Vagina (tissue), 2 donors: Measurements from ENCODE around the gene FBL. TPM values are rescaled to one million over a fixed set of nuclear protein-coding genes. Genes with fewer than 3 reads are reported as not detected.

Experiments
- DNase-seq, 2 donors: peaks; one replicate each; pipeline ENCODE4 v3.0.0-alpha.2; 2017; ENCODE audit errors: extremely low spot score in 2 of 2
- H3K27ac ChIP-seq: fragments of 200-600 bp; sonication (generic); one replicate; pipeline ENCODE4 v1.5.1; 2019
- H3K27me3 ChIP-seq: fragments of 200-600 bp; sonication (generic); one replicate; pipeline ENCODE4 v1.5.1; 2019
- H3K36me3 ChIP-seq, 2 donors: fragments of 200-600 bp; sonication (generic); one replicate each; pipeline ENCODE4 v1.5.1; 2017 to 2019
- H3K4me1 ChIP-seq: fragments of 200-600 bp; sonication (generic); one replicate; pipeline ENCODE4 v1.5.1; 2019
- H3K4me3 ChIP-seq, 2 donors: fragments of 200-600 bp; sonication (generic); 1 replicate in 1 of 2; 2 replicates in 1 of 2; pipeline ENCODE4 v1.5.1; 2016 to 2019
- H3K9me3 ChIP-seq: fragments of 200-600 bp; sonication (generic); one replicate; pipeline ENCODE4 v1.5.1; 2019
- POLR2A ChIP-seq, 2 donors: fragments of 450-650 bp; IDR thresholded peaks; one replicate each; pipeline ENCODE4 v1.6.1; 2017; ENCODE audit warnings: antibody characterized with exemption in 2 of 2, mild to moderate bottlenecking in 2 of 2, moderate library complexity in 2 of 2
- POLR2AphosphoS5 ChIP-seq, 2 donors: sonication (generic); formaldehyde crosslinking; IDR thresholded peaks; one replicate each; pipeline ENCODE4 v1.9.0; 2017; ENCODE audit warnings: antibody characterized with exemption in 2 of 2, mild to moderate bottlenecking in 2 of 2, low read depth in 1 of 2; ENCODE audit not compliant: insufficient read depth in 1 of 2
- intact Hi-C: fragments of 100-400 bp; cut with DNase I; formaldehyde crosslinking; loops from one replicate; pipeline ENCODE4 v1.15.1; 2023
- total RNA-seq: library from RNA; depleted of rRNA; stranded (reverse); fragments of >200 nt; gene quantifications from one replicate; pipeline ENCODE4 v1.2.3, GENCODE V29; 2016
- TF ChIP-seq, protein P1 (sequence below), 3 experiments: fragments of 450-650 bp in 2 of 3; fragments of 200-600 bp in 1 of 3; sonication (generic) in 1 of 3; IDR thresholded peaks; one replicate each; pipeline ENCODE4 v1.5.1; 2017 to 2019; ENCODE audit warnings: antibody characterized with exemption in 3 of 3, mild to moderate bottlenecking in 2 of 3, moderate library complexity in 2 of 3

The FBL gene
- total RNA-seq, 1 donor from 2014 or later, result 180 TPM

DNA sequence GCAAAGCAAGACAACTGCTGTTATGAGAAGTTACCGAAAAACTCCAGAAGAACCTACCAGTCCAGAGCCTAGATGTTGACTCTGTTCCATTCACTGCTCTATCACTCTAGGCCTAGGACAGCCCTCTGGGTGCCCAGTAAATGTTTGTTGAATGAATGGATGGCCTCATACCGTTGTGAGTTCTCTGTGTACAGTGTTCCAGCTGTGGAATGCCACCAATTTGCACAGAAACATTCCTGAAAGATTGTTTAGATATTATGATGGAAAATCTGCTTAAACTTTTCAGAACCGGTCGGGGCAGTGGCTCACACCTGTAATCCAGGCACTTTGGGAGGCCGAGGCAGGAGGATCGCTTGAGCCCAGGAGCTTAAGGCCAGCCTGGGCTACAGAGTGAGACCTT lies 1.3 kb upstream of the FBL start:
- no peak overlapping the region for H3K27ac ChIP-seq
- intact Hi-C loops, result loop anchor here (10.0 kb wide), 1 partner anchor 127 kb away; the partner anchor contains the start of gene PSMC4
- TF ChIP-seq, protein P1, sequence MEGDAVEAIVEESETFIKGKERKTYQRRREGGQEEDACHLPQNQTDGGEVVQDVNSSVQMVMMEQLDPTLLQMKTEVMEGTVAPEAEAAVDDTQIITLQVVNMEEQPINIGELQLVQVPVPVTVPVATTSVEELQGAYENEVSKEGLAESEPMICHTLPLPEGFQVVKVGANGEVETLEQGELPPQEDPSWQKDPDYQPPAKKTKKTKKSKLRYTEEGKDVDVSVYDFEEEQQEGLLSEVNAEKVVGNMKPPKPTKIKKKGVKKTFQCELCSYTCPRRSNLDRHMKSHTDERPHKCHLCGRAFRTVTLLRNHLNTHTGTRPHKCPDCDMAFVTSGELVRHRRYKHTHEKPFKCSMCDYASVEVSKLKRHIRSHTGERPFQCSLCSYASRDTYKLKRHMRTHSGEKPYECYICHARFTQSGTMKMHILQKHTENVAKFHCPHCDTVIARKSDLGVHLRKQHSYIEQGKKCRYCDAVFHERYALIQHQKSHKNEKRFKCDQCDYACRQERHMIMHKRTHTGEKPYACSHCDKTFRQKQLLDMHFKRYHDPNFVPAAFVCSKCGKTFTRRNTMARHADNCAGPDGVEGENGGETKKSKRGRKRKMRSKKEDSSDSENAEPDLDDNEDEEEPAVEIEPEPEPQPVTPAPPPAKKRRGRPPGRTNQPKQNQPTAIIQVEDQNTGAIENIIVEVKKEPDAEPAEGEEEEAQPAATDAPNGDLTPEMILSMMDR (IDR thresholded peaks at IDR 0.05), result no peak
- no peak for TF ChIP-seq POLR2A (IDR thresholded peaks at IDR 0.05)
- H3K9me3 ChIP-seq, result no peaks in the 10 kb centered on the region
- DNase-seq, result no peak
- H3K4me3 ChIP-seq, result no peak overlapping the region
- H3K4me1 ChIP-seq, result peaks cover 40% of the 10 kb centered on the region
- no peaks in the 10 kb centered on the region for H3K27me3 ChIP-seq
- H3K36me3 ChIP-seq, result no peaks in the 10 kb centered on the region

DNA sequence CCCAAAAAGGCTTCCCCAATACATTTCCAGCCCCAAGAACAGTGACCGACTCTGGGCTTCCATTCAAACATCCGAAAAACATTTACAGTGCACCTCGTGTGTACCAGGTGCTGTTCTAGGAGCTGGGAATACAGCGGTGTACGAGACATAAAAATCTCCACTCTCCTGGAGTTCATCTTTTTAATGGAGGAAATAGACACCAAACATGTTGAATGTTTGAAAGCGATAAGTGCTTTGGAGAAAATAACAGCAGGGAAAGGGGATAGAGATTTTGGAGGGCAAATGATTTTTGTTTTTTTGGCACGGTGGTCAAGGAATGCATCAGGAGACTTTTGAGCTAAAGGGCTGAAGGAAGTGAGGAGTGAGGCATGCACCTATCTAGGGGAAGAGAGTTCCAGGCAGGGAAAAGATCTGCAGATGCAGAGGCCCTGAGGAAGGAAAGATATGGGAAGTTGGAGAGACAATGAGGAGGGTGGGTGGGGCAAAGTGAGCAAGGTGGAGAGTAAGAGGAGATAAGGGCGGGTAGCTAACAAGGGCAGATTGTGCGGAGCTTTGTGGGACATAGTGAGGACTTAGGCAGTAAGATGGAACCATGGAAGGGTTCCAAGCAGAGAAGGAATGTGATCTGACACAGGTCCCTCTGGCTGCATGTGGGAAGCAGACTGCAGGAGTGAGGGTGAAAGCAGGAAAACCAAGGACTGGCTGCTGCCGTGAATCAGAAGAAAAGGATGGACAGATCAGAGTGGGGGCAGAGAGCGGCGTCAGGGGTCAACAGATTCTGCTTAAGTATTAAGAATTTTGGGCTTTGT lies 703 bp upstream of the FBL start:
- Histone ChIP-seq H3K27ac (peak overlapping the region; percentile 85), H3K36me3 (no peaks in the 10 kb centered on the region), H3K27me3 (no peaks in the 10 kb centered on the region), H3K9me3 (no peaks in the 10 kb centered on the region), H3K4me3 (peak overlapping the region; percentile 78 to 92), H3K4me1 (peaks cover 46% of the 10 kb centered on the region)
- TF ChIP-seq POLR2AphosphoS5 (IDR thresholded peaks at IDR 0.05; ENCODE audit: insufficient read depth in 1 of 2, low read depth in 1 of 2), result peak in 1 of 2 donors; percentile 4
- TF ChIP-seq, protein P1 (IDR thresholded peaks at IDR 0.05), result no peak
- no peak for TF ChIP-seq POLR2A (IDR thresholded peaks at IDR 0.05)
- intact Hi-C loops, result loop anchor here (10.0 kb wide), 1 partner anchor 128 kb away; the partner anchor contains the start of gene PSMC4
- no peak for DNase-seq

DNA sequence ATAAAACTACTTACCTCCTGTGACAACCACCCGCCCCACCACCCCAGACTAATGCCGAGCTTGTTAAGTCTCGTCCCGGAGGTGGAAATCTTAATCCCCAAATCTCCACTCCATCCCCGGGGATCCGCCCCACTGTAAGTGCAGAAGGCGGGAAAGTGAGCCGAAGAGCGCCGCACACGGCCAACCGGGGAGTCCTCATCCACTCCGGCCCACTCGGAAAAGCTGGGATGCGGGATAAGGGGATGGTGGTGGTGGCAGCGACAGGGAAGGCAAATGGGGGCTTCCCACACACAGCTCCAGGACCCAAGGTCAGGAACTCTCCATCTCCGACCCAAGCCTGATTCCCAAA lies 621 bp downstream of the FBL start:
- Histone ChIP-seq H3K9me3 (no peaks in the 10 kb centered on the region), H3K4me1 (peaks cover 46% of the 10 kb centered on the region), H3K27ac (peak overlapping the region; percentile 85), H3K27me3 (no peaks in the 10 kb centered on the region), H3K4me3 (peak overlapping the region; percentile 78 to 92), H3K36me3 (no peaks in the 10 kb centered on the region)
- TF ChIP-seq POLR2A (IDR thresholded peaks at IDR 0.05), result no peak
- no peak for TF ChIP-seq POLR2AphosphoS5 (IDR thresholded peaks at IDR 0.05; ENCODE audit: insufficient read depth in 1 of 2, low read depth in 1 of 2)
- TF ChIP-seq, protein P1 (IDR thresholded peaks at IDR 0.05), result peak in 1 of 3 experiments; percentile 7
- DNase-seq, result no peak
- intact Hi-C loops, result loop anchor here (10.0 kb wide), 1 partner anchor 129 kb away; the partner anchor contains the start of gene PSMC4

DNA sequence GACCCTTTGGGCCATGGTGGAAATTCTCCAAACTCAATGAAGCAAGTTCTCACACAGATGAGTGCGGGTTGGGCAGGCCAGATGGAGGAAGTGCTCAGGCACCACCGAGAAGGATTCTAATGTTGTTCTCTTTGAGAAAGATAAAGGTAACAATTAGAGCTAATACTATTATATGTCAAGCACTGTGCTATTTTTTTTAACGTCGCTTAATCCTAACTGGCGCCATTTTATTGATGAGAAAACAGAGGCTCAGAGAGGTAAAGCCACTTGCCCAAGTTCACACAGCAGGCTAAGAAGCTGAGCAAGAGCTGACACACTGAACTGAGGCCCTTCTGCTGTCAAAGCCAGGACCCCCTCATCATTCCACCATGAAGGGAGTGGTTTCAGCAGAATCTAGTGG lies 1.0 kb downstream of the FBL start:
- Histone ChIP-seq H3K36me3 (peaks cover 0 to under 1% of the 10 kb centered on the region in 2 donors), H3K4me3 (peak overlapping the region; percentile 78 to 92), H3K27me3 (no peaks in the 10 kb centered on the region), H3K9me3 (no peaks in the 10 kb centered on the region), H3K4me1 (peaks cover 46% of the 10 kb centered on the region), H3K27ac (peak overlapping the region; percentile 85)
- intact Hi-C loops, result loop anchor here (10.0 kb wide), 1 partner anchor 130 kb away; the partner anchor contains the start of gene PSMC4
- TF ChIP-seq, protein P1 (IDR thresholded peaks at IDR 0.05), result no peak
- TF ChIP-seq POLR2A (IDR thresholded peaks at IDR 0.05) (no peak), POLR2AphosphoS5 (IDR thresholded peaks at IDR 0.05; ENCODE audit: insufficient read depth in 1 of 2, low read depth in 1 of 2) (no peak)
- DNase-seq, result no peak
